ENCODE measurements around the gene IWS1. TPM values are rescaled to one million over a fixed set of nuclear protein-coding genes. Genes with fewer than 3 reads are reported as not detected.

IWS1 gene
- total RNA-seq, 1 experiment from 2014 or later = 56.8 TPM

DNA sequence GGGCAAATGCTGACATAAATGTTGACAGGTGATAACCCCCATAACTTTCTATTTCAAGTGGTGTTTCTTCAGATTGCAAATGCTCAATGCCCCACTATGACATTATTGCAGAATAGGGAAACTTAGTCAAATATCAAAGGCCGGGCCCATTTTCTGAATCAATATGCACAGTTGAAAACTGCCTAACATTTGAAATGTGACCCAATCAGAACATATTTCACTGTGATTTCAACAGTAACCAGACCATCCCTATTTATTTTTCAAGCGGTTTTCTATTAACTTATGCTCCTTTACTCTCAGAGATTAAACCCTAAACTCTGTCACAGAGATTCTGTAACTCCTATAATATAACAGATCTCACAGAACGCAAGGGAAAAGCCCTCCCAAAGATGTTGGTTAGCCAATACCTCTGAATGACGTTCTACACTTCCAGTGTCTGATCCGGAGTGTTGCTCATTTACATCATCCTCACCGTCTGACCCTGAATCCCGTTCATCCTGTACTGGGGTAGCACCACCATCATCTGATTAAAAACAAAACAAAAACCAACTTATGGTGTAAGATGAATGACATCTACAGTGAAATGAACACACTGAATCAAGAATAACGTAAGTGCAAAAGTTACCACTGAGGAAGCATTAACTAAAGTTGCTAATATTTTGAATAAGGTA, 2.9 kb downstream of the IWS1 start:
- Mint-ChIP-seq H3K27me3 (ENCODE audit: insufficient read depth, unreplicated experiment) (no peaks in the 10 kb centered on the region), H3K36me3 (ENCODE audit: insufficient read depth, unreplicated experiment) (peaks cover 42% of the 10 kb centered on the region), H3K9me3 (ENCODE audit: unreplicated experiment) (no peaks in the 10 kb centered on the region), H3K27ac (ENCODE audit: low read depth, unreplicated experiment) (no peak overlapping the region), H3K4me1 (ENCODE audit: insufficient read depth, unreplicated experiment) (peaks cover 17% of the 10 kb centered on the region), H3K4me3 (ENCODE audit: unreplicated experiment) (no peak overlapping the region)
- TF ChIP-seq, protein P1, sequence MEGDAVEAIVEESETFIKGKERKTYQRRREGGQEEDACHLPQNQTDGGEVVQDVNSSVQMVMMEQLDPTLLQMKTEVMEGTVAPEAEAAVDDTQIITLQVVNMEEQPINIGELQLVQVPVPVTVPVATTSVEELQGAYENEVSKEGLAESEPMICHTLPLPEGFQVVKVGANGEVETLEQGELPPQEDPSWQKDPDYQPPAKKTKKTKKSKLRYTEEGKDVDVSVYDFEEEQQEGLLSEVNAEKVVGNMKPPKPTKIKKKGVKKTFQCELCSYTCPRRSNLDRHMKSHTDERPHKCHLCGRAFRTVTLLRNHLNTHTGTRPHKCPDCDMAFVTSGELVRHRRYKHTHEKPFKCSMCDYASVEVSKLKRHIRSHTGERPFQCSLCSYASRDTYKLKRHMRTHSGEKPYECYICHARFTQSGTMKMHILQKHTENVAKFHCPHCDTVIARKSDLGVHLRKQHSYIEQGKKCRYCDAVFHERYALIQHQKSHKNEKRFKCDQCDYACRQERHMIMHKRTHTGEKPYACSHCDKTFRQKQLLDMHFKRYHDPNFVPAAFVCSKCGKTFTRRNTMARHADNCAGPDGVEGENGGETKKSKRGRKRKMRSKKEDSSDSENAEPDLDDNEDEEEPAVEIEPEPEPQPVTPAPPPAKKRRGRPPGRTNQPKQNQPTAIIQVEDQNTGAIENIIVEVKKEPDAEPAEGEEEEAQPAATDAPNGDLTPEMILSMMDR (IDR thresholded peaks at IDR 0.05; ENCODE audit: unreplicated experiment) = no peak
- no TSS peak for BruUV-seq (replicated peaks)
- CTCF ChIA-PET = no interaction called here
- intact Hi-C loops (cut with micrococcal nuclease) = loop anchor here (10.0 kb wide), 1 partner anchor 291 kb away; the partner anchor contains the start of gene WDR33
- DNase-seq (ENCODE audit: unreplicated experiment) = no peak
- POLR2A ChIA-PET = interaction anchor here (0.7 to 1.2 kb wide), 3 partner anchors 14 to 229 kb away, joined by 3 to 4 read pairs (median 3); partner anchors contain the start of gene ERCC3

DNA sequence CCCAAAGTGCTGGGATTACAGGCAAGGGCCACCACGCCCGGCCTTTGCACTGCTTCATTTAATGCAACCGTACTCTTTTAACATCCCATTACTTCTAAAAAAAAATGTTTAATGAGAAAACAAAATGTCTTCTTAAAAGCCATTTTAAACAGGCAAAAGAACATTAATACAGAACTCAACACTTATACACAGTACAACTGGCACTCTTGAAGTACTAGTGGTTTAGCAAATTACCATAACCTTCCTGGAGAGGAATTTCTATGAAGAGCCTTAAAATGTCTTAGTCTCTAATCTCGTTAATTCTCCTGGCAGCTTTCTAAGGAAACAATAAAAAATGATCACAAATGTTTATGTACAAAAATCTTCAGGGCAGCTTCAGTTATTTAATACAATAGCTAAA, 5.9 kb downstream of the IWS1 start:
- no TSS peak for BruUV-seq (replicated peaks)
- no peaks in the 10 kb centered on the region for H3K27me3 Mint-ChIP-seq (ENCODE audit: insufficient read depth, unreplicated experiment)
- intact Hi-C loops (cut with micrococcal nuclease) = loop anchor here (10.0 kb wide), 1 partner anchor 294 kb away; the partner anchor contains the start of gene WDR33
- H3K4me1 Mint-ChIP-seq (ENCODE audit: insufficient read depth, unreplicated experiment) = peaks cover 6% of the 10 kb centered on the region
- no peak overlapping the region for H3K27ac Mint-ChIP-seq (ENCODE audit: low read depth, unreplicated experiment)
- H3K36me3 Mint-ChIP-seq (ENCODE audit: insufficient read depth, unreplicated experiment) = peaks cover 58% of the 10 kb centered on the region
- ChIA-PET CTCF (no interaction called here), POLR2A (no interaction called here)
- TF ChIP-seq, protein P1 (IDR thresholded peaks at IDR 0.05; ENCODE audit: unreplicated experiment) = no peak
- no peaks in the 10 kb centered on the region for H3K9me3 Mint-ChIP-seq (ENCODE audit: unreplicated experiment)
- H3K4me3 Mint-ChIP-seq (ENCODE audit: unreplicated experiment) = no peak overlapping the region
- DNase-seq (ENCODE audit: unreplicated experiment) = no peak

DNA sequence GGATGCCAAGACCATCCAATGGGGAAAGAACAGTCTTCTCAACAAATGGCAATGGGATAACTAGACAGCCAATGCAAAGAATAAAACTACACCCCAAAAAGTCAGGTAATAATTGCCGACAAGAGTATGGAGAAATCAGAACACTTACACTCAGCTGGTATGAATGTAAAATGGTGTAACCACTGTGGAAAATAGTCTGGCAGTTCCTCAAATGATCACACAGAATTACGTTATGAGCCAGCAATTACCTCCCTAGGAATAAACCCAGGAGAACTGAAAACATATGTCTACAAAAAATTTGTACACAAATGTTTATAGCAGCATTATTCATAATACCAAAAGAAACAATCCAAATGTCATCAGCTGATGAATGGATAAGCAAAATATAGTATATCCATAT, 8.8 kb downstream of the IWS1 start:
- Mint-ChIP-seq H3K27ac (ENCODE audit: low read depth, unreplicated experiment) (no peak overlapping the region), H3K4me1 (ENCODE audit: insufficient read depth, unreplicated experiment) (peaks cover 13% of the 10 kb centered on the region), H3K9me3 (ENCODE audit: unreplicated experiment) (no peaks in the 10 kb centered on the region), H3K4me3 (ENCODE audit: unreplicated experiment) (no peak overlapping the region), H3K36me3 (ENCODE audit: insufficient read depth, unreplicated experiment) (peaks cover 56% of the 10 kb centered on the region), H3K27me3 (ENCODE audit: insufficient read depth, unreplicated experiment) (no peaks in the 10 kb centered on the region)
- CTCF ChIA-PET = interaction anchor here (1.1 to 1.7 kb wide), 3 partner anchors 9 to 294 kb away, joined by 3 to 8 read pairs (median 4); no protein-coding TSS in a partner anchor
- intact Hi-C loops (cut with micrococcal nuclease) = no loop called here
- POLR2A ChIA-PET = interaction anchor here (0.6 to 5.9 kb wide), 4 partner anchors 9 to 13 kb away, joined by 3 to 27 read pairs (median 6); partner anchors contain the start of gene IWS1
- TF ChIP-seq, protein P1 (IDR thresholded peaks at IDR 0.05; ENCODE audit: unreplicated experiment) = no peak
- DNase-seq (ENCODE audit: unreplicated experiment) = no peak
- no TSS peak for BruUV-seq (replicated peaks)

DNA sequence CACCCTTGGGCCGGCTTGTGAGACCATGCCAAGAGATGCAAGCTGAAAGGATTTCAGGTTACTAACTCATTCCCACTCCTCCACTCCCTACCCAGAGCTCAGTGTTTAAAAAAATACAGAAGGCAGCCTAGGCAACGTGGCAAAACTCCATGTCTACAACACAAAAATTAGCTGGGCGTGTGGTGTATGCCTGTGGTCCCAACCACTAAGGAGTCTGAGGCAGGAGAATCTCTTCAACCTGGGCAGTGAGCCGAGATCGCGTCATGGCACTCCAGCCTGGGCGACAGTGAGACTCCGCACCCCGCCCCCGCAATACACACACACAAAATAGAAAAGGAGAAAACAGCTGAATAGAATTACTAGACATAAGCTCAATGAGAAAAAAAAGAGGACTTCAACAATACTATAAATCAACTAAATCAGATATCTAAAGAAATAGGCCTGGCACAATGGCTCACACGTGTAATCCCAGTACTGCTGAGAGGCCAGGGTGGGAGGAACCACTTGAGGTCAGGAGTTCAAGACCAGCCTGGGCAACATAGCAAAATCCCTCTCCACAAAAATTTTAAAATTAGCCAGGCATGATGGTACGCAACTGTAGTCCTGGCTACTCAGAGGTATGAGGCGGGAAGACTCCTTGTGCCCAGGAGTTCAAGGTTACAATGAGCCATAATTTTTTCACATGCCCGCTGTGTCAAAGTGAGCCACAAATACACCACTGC, 10.1 kb downstream of the IWS1 start:
- Mint-ChIP-seq H3K9me3 (ENCODE audit: unreplicated experiment) (no peaks in the 10 kb centered on the region), H3K36me3 (ENCODE audit: insufficient read depth, unreplicated experiment) (peaks cover 64% of the 10 kb centered on the region), H3K27me3 (ENCODE audit: insufficient read depth, unreplicated experiment) (no peaks in the 10 kb centered on the region), H3K4me1 (ENCODE audit: insufficient read depth, unreplicated experiment) (peaks cover 7% of the 10 kb centered on the region), H3K27ac (ENCODE audit: low read depth, unreplicated experiment) (no peak overlapping the region), H3K4me3 (ENCODE audit: unreplicated experiment) (no peak overlapping the region)
- DNase-seq (ENCODE audit: unreplicated experiment) = no peak
- TF ChIP-seq, protein P1 (IDR thresholded peaks at IDR 0.05; ENCODE audit: unreplicated experiment) = no peak
- CTCF ChIA-PET = interaction anchor here (0.6 to 1.2 kb wide), 3 partner anchors 9 to 185 kb away, joined by 3 to 4 read pairs (median 3); partner anchors contain the start of gene SFT2D3
- POLR2A ChIA-PET = interaction anchor here (0.6 to 5.9 kb wide), 2 partner anchors 10 to 30 kb away, joined by 4 to 27 read pairs; partner anchors contain the start of gene IWS1
- intact Hi-C loops (cut with micrococcal nuclease) = no loop called here
- BruUV-seq (replicated peaks) = no TSS peak

Data from MCF 10A (cell line).